AG10803 (cell line): ENCODE data around the gene CDADC1.

Source experiments
- DNase-seq: peaks from one replicate; pipeline ENCODE4 v3.0.0; 2010; ENCODE audit warnings: low read depth
- H3K4me3 ChIP-seq: 2 replicates; pipeline ENCODE4 v1.5.1; 2011; ENCODE audit warnings: mild to moderate bottlenecking, low read length, control low read depth
- TF ChIP-seq, protein P1 (sequence below): conservative IDR thresholded peaks from 2 replicates; pipeline ENCODE4 v1.5.1; 2011; ENCODE audit warnings: mild to moderate bottlenecking, low read length, control low read depth, inconsistent platforms

CDADC1 gene

GRCh38 chr13:49220036-49220855 lies 27.5 kb upstream of the CDADC1 start, which contains the start of gene MLNR:
MLNR (plus strand) TSS chr13:49220338; CDS start chr13:49220338, 0 bp downstream.
- TF ChIP-seq, protein P1, sequence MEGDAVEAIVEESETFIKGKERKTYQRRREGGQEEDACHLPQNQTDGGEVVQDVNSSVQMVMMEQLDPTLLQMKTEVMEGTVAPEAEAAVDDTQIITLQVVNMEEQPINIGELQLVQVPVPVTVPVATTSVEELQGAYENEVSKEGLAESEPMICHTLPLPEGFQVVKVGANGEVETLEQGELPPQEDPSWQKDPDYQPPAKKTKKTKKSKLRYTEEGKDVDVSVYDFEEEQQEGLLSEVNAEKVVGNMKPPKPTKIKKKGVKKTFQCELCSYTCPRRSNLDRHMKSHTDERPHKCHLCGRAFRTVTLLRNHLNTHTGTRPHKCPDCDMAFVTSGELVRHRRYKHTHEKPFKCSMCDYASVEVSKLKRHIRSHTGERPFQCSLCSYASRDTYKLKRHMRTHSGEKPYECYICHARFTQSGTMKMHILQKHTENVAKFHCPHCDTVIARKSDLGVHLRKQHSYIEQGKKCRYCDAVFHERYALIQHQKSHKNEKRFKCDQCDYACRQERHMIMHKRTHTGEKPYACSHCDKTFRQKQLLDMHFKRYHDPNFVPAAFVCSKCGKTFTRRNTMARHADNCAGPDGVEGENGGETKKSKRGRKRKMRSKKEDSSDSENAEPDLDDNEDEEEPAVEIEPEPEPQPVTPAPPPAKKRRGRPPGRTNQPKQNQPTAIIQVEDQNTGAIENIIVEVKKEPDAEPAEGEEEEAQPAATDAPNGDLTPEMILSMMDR, result no peak
- peak; percentile 12 for DNase-seq
- H3K4me3 ChIP-seq, result peak within 1 kb of the TSS; percentile 16; the same call in 1 of the 2 replicates

DNA sequence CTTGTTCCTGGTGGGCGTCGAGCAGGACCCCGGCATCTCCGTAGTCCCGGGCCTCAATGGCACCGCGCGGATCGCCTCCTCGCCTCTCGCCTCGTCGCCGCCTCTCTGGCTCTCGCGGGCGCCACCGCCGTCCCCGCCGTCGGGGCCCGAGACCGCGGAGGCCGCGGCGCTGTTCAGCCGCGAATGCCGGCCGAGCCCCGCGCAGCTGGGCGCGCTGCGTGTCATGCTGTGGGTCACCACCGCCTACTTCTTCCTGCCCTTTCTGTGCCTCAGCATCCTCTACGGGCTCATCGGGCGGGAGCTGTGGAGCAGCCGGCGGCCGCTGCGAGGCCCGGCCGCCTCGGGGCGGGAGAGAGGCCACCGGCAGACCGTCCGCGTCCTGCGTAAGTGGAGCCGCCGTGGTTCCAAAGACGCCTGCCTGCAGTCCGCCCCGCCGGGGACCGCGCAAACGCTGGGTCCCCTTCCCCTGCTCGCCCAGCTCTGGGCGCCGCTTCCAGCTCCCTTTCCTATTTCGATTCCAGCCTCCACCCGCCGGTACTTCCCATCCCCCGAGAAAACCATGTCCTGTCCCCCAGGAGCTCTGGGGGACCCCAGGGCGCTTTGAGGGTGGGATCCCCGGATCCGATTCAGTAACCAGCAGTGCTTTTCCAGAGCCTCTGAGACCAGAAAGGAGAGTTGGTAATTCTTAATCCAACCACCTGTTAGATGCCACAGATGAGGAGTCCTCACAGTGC lies 26.7 kb upstream of the CDADC1 start:
- no peak for DNase-seq
- no peak overlapping the region for H3K4me3 ChIP-seq
- TF ChIP-seq, protein P1, result no peak

DNA sequence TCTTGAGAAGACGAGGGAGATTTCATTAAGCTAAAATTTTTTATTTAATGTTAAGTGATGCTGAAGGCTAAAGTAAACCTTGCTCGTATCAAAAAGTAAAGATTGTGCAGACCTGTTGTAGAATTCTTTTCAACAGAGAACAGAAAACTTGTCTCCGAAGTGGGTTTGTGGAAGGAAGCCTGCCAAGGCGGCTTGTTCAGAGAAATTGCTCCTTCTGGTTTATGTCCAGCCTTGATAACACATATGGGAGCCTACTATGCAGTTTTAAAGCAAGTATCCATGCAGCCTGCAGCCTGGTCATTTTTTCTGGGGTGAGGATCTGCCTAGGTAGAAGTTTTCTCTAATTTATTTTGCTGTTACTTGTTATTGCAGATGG lies 26.1 kb upstream of the CDADC1 start:
- TF ChIP-seq, protein P1, result no peak
- H3K4me3 ChIP-seq, result no peak overlapping the region

GRCh38 chr13:49225223-49226042 lies 22.3 kb upstream of the CDADC1 start:
- TF ChIP-seq, protein P1, result no peak
- DNase-seq, result no peak

More for the DNA sequence above, 26.1 kb upstream of the CDADC1 start:
- DNase-seq, result no peak

GRCh38 chr13:49226613-49227012 lies 21.1 kb upstream of the CDADC1 start:
- H3K4me3 ChIP-seq, result no peak overlapping the region
- TF ChIP-seq, protein P1, result no peak
- DNase-seq, result no peak

More at GRCh38 chr13:49225223-49226042, 22.3 kb upstream of the CDADC1 start:
- H3K4me3 ChIP-seq, result no peak overlapping the region

DNA sequence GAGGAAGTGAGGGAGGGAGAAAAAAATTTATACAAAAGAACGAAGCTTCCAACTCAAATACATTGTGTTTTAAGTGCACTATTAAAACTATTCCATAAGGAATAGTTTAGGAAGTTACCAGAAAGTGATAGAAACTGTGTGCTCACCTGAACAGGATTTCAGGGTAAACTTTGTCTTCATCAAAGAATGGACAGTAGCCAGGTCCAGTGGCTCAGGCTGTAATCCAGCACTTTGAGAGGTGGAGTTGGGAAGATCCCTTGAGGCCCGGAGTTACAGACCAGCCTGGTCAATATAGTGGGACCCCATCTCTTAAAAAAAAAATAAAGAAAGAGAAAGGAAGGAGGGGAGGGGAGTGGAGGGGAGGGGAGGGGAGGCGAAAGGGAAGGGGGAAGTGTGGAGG lies 13.0 kb upstream of the CDADC1 start:
- TF ChIP-seq, protein P1, result no peak
- DNase-seq, result no peak
- H3K4me3 ChIP-seq, result no peak overlapping the region
